ENCODE results near the gene CPA5. TPM values are rescaled to one million over a fixed set of nuclear protein-coding genes. Genes with fewer than 3 reads are reported as not detected.

The CPA5 gene
- not detected in 2 replicates for total RNA-seq

GRCh38 chr7:130344271-130344866, at the start of gene CPA5:
Gene CPA5 (plus strand): TSS chr7:130344816. CDS start chr7:130346486, 1,670 bp downstream.

GRCh38 chr7:130379921-130380860, 35.6 kb downstream of the CPA5 start, which contains the start of gene CPA1:
Gene CPA1 (plus strand): TSS chr7:130380494. CDS start chr7:130380521, 27 bp downstream.

Other genes starting within 250 kb of the CPA5 start
- gene TMEM209, start 139.4 kb upstream of the CPA5 start, total RNA-seq = 7.8 and 8.9 TPM in 2 replicates
- gene SSMEM1, start 137.0 kb upstream of the CPA5 start, total RNA-seq = not detected in 2 replicates
- not detected in 2 replicates for gene CPA2, start 78.0 kb upstream of the CPA5 start, total RNA-seq
- 0.92 and 1.6 TPM in 2 replicates for gene CPA4, start 51.7 kb upstream of the CPA5 start, total RNA-seq
- gene CPA1, start 35.7 kb downstream of the CPA5 start, total RNA-seq = not detected in 2 replicates
- gene CEP41, start 96.2 kb downstream of the CPA5 start, total RNA-seq = 7.0 and 8.0 TPM in 2 replicates
- 0.66 and 2.0 TPM in 2 replicates for gene MEST, start 147.3 kb downstream of the CPA5 start, total RNA-seq

Data from aortic smooth muscle cell (primary cell).